Heart left ventricle (tissue), 16 donors: ENCODE measurements around the gene DDIT4. TPM values are rescaled to one million over a fixed set of nuclear protein-coding genes. Genes with fewer than 3 reads are reported as not detected.

Experiments
- ATAC-seq, 4 donors: fragments of 200-7000 bp; cut with Tn5 transposase; one replicate each; pipeline ENCODE4 v1.9.1; 2020 to 2022; ENCODE audit warnings: moderate library complexity in 4 of 4, mild to moderate bottlenecking in 3 of 4, moderate number of reproducible peaks in 1 of 4
- DNase-seq, 5 donors: peaks; one replicate each; pipeline ENCODE4 v3.0.0-alpha.2; 2020
- H3K27ac ChIP-seq, 12 donors: fragments of 200-600 bp; sonication (generic) in 4 of 12; one replicate each; pipeline versions ENCODE4 v1.5.0 to v1.8.0; 2016 to 2022; ENCODE audit warnings: mild to moderate bottlenecking in 2 of 12
- H3K27me3 ChIP-seq, 9 donors: fragments of 200-600 bp; sonication (generic) in 2 of 9; one replicate each; pipeline versions ENCODE4 v1.5.1 to v1.8.0; 2016 to 2022; ENCODE audit warnings: mild to moderate bottlenecking in 3 of 9
- H3K36me3 ChIP-seq, 9 donors: fragments of 200-600 bp; sonication (generic) in 2 of 9; one replicate each; pipeline versions ENCODE4 v1.5.0 to v1.8.0; 2018 to 2022; ENCODE audit warnings: mild to moderate bottlenecking in 2 of 9
- H3K4me1 ChIP-seq, 12 donors: fragments of 200-600 bp; sonication (generic) in 4 of 12; one replicate each; pipeline versions ENCODE4 v1.5.0 to v1.8.0; 2016 to 2022; ENCODE audit warnings: mild to moderate bottlenecking in 3 of 12
- H3K4me3 ChIP-seq, 12 donors: fragments of 200-600 bp; sonication (generic) in 4 of 12; one replicate each; pipeline versions ENCODE4 v1.5.0 to v1.8.0; 2017 to 2022; ENCODE audit warnings: mild to moderate bottlenecking in 9 of 12, moderate library complexity in 4 of 12
- H3K9me3 ChIP-seq, 12 donors: fragments of 200-600 bp; sonication (generic) in 4 of 12; one replicate each; pipeline versions ENCODE4 v1.5.0 to v1.8.0; 2016 to 2022; ENCODE audit warnings: mild to moderate bottlenecking in 1 of 12
- POLR2A ChIP-seq, 2 donors: fragments of 450-650 bp; IDR thresholded peaks; one replicate each; pipeline ENCODE4 v1.6.1; 2017; ENCODE audit warnings: antibody characterized with exemption in 2 of 2, mild to moderate bottlenecking in 2 of 2, moderate library complexity in 2 of 2
- whole genome bisulfite sequencing, 4 donors: extraction: QIAGEN DNeasy Blood & Tissue Kit in 2 of 4; methylation state at CpG; one replicate each; pipeline versions ENCODE4 v1.1.5 to v1.1.7; 2013 to 2018; 5-methylcytosine and 5-hydroxymethylcytosine counted together
- intact Hi-C, 10 donors: fragments of 100-400 bp; cut with DNase I; formaldehyde crosslinking; loops; one replicate each; pipeline versions ENCODE4 v1.11.1 to v1.14.2; 2022
- polyA plus RNA-seq, 2 donors: library from polyadenylated mRNA; stranded (reverse); fragments of 200-250 nt; gene quantifications; one replicate each; pipeline ENCODE4 v1.2.3, GENCODE V29; 2013
- total RNA-seq, 9 donors: library from RNA; depleted of rRNA in 2 of 9; stranded (reverse); fragments of >200 nt in 2 of 9; fragmentation: NEBNext Ultra II Directional in 3 of 9; extraction: Animal tissue kit (Norgen Biotek cat#: 25700) in 3 of 9; gene quantifications; one replicate each; pipeline versions ENCODE4 v1.1.0 to v1.2.4, GENCODE V29; 2016 to 2023
- TF ChIP-seq, protein P1 (sequence below), 12 donors: fragments of 200-600 bp; sonication (generic) in 4 of 12; IDR thresholded peaks; one replicate each; pipeline versions ENCODE4 v1.5.0 to v1.8.0; 2018 to 2022; ENCODE audit warnings: antibody characterized with exemption in 12 of 12, mild to moderate bottlenecking in 5 of 12
- donor health status: ischemic (EF 13 %, LVEDD 7.1; RV severe dilation, severe dysfunction).
- donor health status: healthy with polysubstance abuse.
- donor health status: DM: no; HTN: yes; CAD: no.
- donor health status: DM: no; HTN: no; CAD: no.
- donor health status: ischemic (EF 25% LVEDD 6.9; RV normal size, moderate dysfunction).
- donor health status: ischemic (EF 25% LVEDD 5.7; RV mildly dilated, moderate dysfunction).
- donor health status: healthy.
- donor health status: DM: yes; HTN: yes; CAD: no.
- donor health status: ischemic (EF 35%, LVEDD 5.7; RV mildly dilated, moderate dysfunction).
- donor health status: nonischemic (EF 11% LVEDD 7.7; RV severe dilation, severe dysfunction).
- donor health status: DM: yes; HTN: yes; CAD: no.
- donor health status: PGD.
- donor health status: ischemic (EF 29% LVEDD 5.4; RV normal size, mild dysfunction).
- donor health status: nonischemic (EF 23%, LVEDD 6.1; RV moderate dilation, normal function).

Gene DDIT4
- total and polyA plus RNA-seq, 11 donors, result 14.6 to 112 (median 47.6) TPM

GRCh38 chr10:72227826-72228225 lies 45.9 kb upstream of the DDIT4 start:
- no peaks in the 10 kb centered on the region for H3K9me3 ChIP-seq
- peaks cover 0 to 91% (median 46%) of the 10 kb centered on the region in 9 donors for H3K36me3 ChIP-seq
- DNase-seq (no peak), ATAC-seq (no peak)
- H3K4me1 ChIP-seq, result peaks cover 0 to 51% (median 18%) of the 10 kb centered on the region in 12 donors
- intact Hi-C loops, result loop anchor here in 3 of 10 donors (5.0 to 10.0 kb wide), 2 partner anchors 101 to 273 kb away; no protein-coding TSS in a partner anchor
- no peaks in the 10 kb centered on the region for H3K27me3 ChIP-seq
- WGBS, 4 donors, result 83 to 93% (median 88%) methylated on average over 6 of the region's 6 CpGs
- peak overlapping the region in 4 of 12 donors; percentile 23 to 77 (median 44) for H3K27ac ChIP-seq
- no peak for TF ChIP-seq POLR2A (IDR thresholded peaks at IDR 0.05)
- TF ChIP-seq, protein P1, sequence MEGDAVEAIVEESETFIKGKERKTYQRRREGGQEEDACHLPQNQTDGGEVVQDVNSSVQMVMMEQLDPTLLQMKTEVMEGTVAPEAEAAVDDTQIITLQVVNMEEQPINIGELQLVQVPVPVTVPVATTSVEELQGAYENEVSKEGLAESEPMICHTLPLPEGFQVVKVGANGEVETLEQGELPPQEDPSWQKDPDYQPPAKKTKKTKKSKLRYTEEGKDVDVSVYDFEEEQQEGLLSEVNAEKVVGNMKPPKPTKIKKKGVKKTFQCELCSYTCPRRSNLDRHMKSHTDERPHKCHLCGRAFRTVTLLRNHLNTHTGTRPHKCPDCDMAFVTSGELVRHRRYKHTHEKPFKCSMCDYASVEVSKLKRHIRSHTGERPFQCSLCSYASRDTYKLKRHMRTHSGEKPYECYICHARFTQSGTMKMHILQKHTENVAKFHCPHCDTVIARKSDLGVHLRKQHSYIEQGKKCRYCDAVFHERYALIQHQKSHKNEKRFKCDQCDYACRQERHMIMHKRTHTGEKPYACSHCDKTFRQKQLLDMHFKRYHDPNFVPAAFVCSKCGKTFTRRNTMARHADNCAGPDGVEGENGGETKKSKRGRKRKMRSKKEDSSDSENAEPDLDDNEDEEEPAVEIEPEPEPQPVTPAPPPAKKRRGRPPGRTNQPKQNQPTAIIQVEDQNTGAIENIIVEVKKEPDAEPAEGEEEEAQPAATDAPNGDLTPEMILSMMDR (IDR thresholded peaks at IDR 0.05), result no peak
- H3K4me3 ChIP-seq, result no peak overlapping the region

DNA sequence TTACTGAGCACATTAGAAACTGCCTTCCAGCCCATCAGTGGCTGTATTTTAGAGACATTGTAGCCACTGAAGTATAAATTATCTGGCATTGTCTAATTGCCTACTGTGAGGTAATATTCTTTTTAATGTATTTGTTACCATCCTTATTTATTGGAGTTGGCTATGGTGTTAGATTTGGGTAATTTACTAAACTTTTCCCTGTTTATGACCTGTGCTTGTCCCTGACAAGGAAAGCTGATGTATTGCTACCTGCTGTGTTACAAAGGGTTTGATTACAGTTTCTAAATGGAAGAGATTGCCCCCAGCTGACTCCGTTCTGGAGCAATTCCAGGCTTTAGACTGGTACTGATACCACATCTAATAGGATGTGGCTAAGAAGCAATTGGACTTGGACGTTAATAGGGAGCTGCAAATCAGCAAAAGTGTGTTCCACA lies 45.4 kb upstream of the DDIT4 start:
- no peaks in the 10 kb centered on the region for H3K9me3 ChIP-seq
- ATAC-seq (no peak), DNase-seq (no peak)
- peak overlapping the region in 6 of 12 donors; percentile 4 to 77 (median 30) for H3K27ac ChIP-seq
- TF ChIP-seq, protein P1 (IDR thresholded peaks at IDR 0.05), result no peak
- TF ChIP-seq POLR2A (IDR thresholded peaks at IDR 0.05), result no peak
- no peak overlapping the region for H3K4me3 ChIP-seq
- H3K27me3 ChIP-seq, result no peaks in the 10 kb centered on the region
- H3K36me3 ChIP-seq, result peaks cover 0 to 96% (median 51%) of the 10 kb centered on the region in 9 donors
- intact Hi-C loops, result loop anchor here in 3 of 10 donors (5.0 to 10.0 kb wide), 2 partner anchors 101 to 274 kb away; no protein-coding TSS in a partner anchor
- WGBS, 4 donors, result 44 to 63% (median 55%) methylated on average over 2 of the region's 2 CpGs
- peaks cover 0 to 50% (median 13%) of the 10 kb centered on the region in 12 donors for H3K4me1 ChIP-seq

GRCh38 chr10:72229261-72230251 lies 44.2 kb upstream of the DDIT4 start:
- peak overlapping the region in 8 of 12 donors; percentile 12 to 77 (median 52) for H3K27ac ChIP-seq
- no peak overlapping the region for H3K4me3 ChIP-seq
- TF ChIP-seq, protein P1 (IDR thresholded peaks at IDR 0.05), result no peak
- no peak for TF ChIP-seq POLR2A (IDR thresholded peaks at IDR 0.05)
- ATAC-seq, result peak in 3 of 4 donors; percentile 28 to 57 (median 56)
- no peaks in the 10 kb centered on the region for H3K9me3 ChIP-seq
- DNase-seq, result no peak
- H3K27me3 ChIP-seq, result no peaks in the 10 kb centered on the region
- WGBS, 4 donors, result 56 to 64% (median 62%) methylated on average over 8 of the region's 8 CpGs
- peaks cover 0 to 42% (median 11%) of the 10 kb centered on the region in 12 donors for H3K4me1 ChIP-seq
- H3K36me3 ChIP-seq, result peaks cover 0 to 96% (median 53%) of the 10 kb centered on the region in 9 donors
- intact Hi-C loops, result loop anchor here in 4 of 10 donors (5.0 to 10.0 kb wide), 3 partner anchors 95 to 275 kb away; no protein-coding TSS in a partner anchor

- no peak for ATAC-seq
- intact Hi-C loops, result loop anchor here in 1 of 10 donors (10.0 kb wide), 1 partner anchor 91 kb away; no protein-coding TSS in a partner anchor
- H3K4me1 ChIP-seq, result peaks cover 0 to 35% (median 11%) of the 10 kb centered on the region in 12 donors
Measured at GRCh38 chr10:72233621-72234020, 40.1 kb upstream of the DDIT4 start.

More at GRCh38 chr10:72233621-72234020, 40.1 kb upstream of the DDIT4 start:
- H3K9me3 ChIP-seq, result no peaks in the 10 kb centered on the region
- H3K36me3 ChIP-seq, result peaks cover 0 to 81% (median 59%) of the 10 kb centered on the region in 9 donors
- TF ChIP-seq, protein P1 (IDR thresholded peaks at IDR 0.05), result no peak
- no peak for TF ChIP-seq POLR2A (IDR thresholded peaks at IDR 0.05)
- DNase-seq, result no peak
- peak overlapping the region in 1 of 12 donors; percentile 3 for H3K27ac ChIP-seq
- no peaks in the 10 kb centered on the region for H3K27me3 ChIP-seq
- H3K4me3 ChIP-seq, result no peak overlapping the region
